SK-N-SH (cell line): ENCODE measurements around the gene TBC1D16. TPM values are rescaled to one million over a fixed set of nuclear protein-coding genes. Genes with fewer than 3 reads are reported as not detected.

ENCODE experiments used
- CTCF ChIA-PET: fragments of 300-600, 350-600 bp; formaldehyde crosslinking; extraction: SDS; loops from one replicate; lab custom pipeline; 2021; lab: Yijun Ruan, JAX
- POLR2A ChIA-PET: fragments of 350-600 bp; sonication (Branson Sonifier 250); formaldehyde crosslinking; extraction: SDS; loops from one replicate; lab custom pipeline; 2020; ENCODE audit warnings: antibody characterized with exemption, inconsistent platforms; lab: Yijun Ruan, JAX
- DNase-seq: peaks from one replicate; pipeline ENCODE4 v3.0.0; 2012
- H2AFZ ChIP-seq: fragments of 200-600 bp; sonication (generic); 2 replicates; pipeline ENCODE4 v1.8.1; 2016; ENCODE audit warnings: antibody characterized with exemption, mild to moderate bottlenecking, low read depth
- H3F3A ChIP-seq: fragments of 200-600 bp; sonication (generic); replicated peaks from 2 replicates; pipeline ENCODE3; 2016; ENCODE audit warnings: antibody characterized with exemption, mild to moderate bottlenecking; ENCODE audit not compliant: insufficient read depth
- H3K27ac ChIP-seq, 2 experiments: fragments of 200-500 bp in 1 of 2; fragments of 200-600 bp in 1 of 2; sonication (Bioruptor generic) in 1 of 2; sonication (generic), shearing (Covaris generic) in 1 of 2; 2 replicates each; pipeline versions ENCODE4 v1.5.1 to v1.6.1; 2014 to 2016; ENCODE audit warnings: low read depth in 2 of 2, inconsistent platforms in 1 of 2, low read length in 1 of 2, mild to moderate bottlenecking in 1 of 2, mixed read lengths in 1 of 2
- H3K27me3 ChIP-seq: fragments of 200-600 bp; sonication (generic), shearing (Covaris generic); 2 replicates; pipeline ENCODE4 v1.6.1; 2016; ENCODE audit warnings: mixed run types; ENCODE audit not compliant: insufficient read depth
- H3K36me3 ChIP-seq, 2 experiments: fragments of 200-500 bp in 1 of 2; fragments of 200-600 bp in 1 of 2; sonication (Bioruptor generic) in 1 of 2; sonication (generic) in 1 of 2; replicated peaks in 1 of 2; 2 replicates each; pipeline versions ENCODE3 to v1.5.1; 2014 to 2016; ENCODE audit warnings: low read length in 1 of 2, mild to moderate bottlenecking in 1 of 2; ENCODE audit not compliant: insufficient read depth in 2 of 2, control insufficient read depth in 1 of 2
- H3K4me1 ChIP-seq, 2 experiments: fragments of 200-500 bp in 1 of 2; fragments of 200-600 bp in 1 of 2; sonication (Bioruptor generic) in 1 of 2; sonication (generic), shearing (Covaris generic) in 1 of 2; 2 replicates each; pipeline versions ENCODE4 v1.5.1 to v1.6.1; 2014 to 2016; ENCODE audit warnings: low read depth in 1 of 2, low read length in 1 of 2, mixed run types in 1 of 2; ENCODE audit not compliant: insufficient read depth in 2 of 2, control insufficient read depth in 1 of 2
- H3K4me2 ChIP-seq: fragments of 200-600 bp; sonication (generic), shearing (Covaris generic); 2 replicates; pipeline ENCODE4 v1.6.1; 2017; ENCODE audit warnings: mixed run types
- H3K4me3 ChIP-seq, 2 experiments: fragments of 200-500 bp in 1 of 2; fragments of 200-600 bp in 1 of 2; sonication (Bioruptor generic) in 1 of 2; sonication (generic), shearing (Covaris generic) in 1 of 2; 2 replicates each; pipeline versions ENCODE4 v1.5.1 to v1.8.1; 2014 to 2016; ENCODE audit warnings: low read depth in 2 of 2, inconsistent platforms in 1 of 2, low read length in 1 of 2, mild to moderate bottlenecking in 1 of 2, mixed read lengths in 1 of 2, moderate library complexity in 1 of 2
- H3K79me2 ChIP-seq: fragments of 200-600 bp; sonication (generic); 2 replicates; pipeline ENCODE4 v1.8.1; 2017; ENCODE audit warnings: mild to moderate bottlenecking; ENCODE audit not compliant: insufficient read depth
- H3K9ac ChIP-seq: fragments of 200-600 bp; sonication (generic); 2 replicates; pipeline ENCODE4 v1.6.1; 2017; ENCODE audit warnings: mixed run types
- H3K9me2 ChIP-seq: fragments of 200-600 bp; sonication (generic); 2 replicates; pipeline ENCODE4 v1.6.1; 2017; ENCODE audit warnings: mixed run types
- H3K9me3 ChIP-seq: fragments of 200-600 bp; sonication (generic); 2 replicates; pipeline ENCODE4 v1.6.1; 2017; ENCODE audit warnings: mixed run types, mild to moderate bottlenecking, moderate library complexity
- H4K20me1 ChIP-seq: fragments of 200-600 bp; sonication (generic); 2 replicates; pipeline ENCODE4 v1.6.1; 2017; ENCODE audit warnings: mild to moderate bottlenecking, mixed run types; ENCODE audit not compliant: insufficient read depth
- ELF1 ChIP-seq: IDR thresholded peaks from 2 replicates; pipeline ENCODE4 v1.4.0; 2012
- EP300 ChIP-seq, 2 experiments: IDR thresholded peaks; 2 replicates each; pipeline versions ENCODE4 v1.4.0 to v1.6.1; 2012; ENCODE audit warnings: borderline replicate concordance in 1 of 2, low read depth in 1 of 2, low read length in 1 of 2
- FOXJ3 ChIP-seq: sonication (generic); formaldehyde crosslinking; IDR thresholded peaks from 2 replicates; pipeline ENCODE4 v1.5.1; 2020; ENCODE audit warnings: mild to moderate bottlenecking, missing genetic modification reagents
- GATA2 ChIP-seq: sonication (generic); formaldehyde crosslinking; IDR thresholded peaks from 2 replicates; pipeline ENCODE4 v1.5.0; 2020; ENCODE audit warnings: mild to moderate bottlenecking, missing genetic modification reagents
- IRF3 ChIP-seq: fragments of 150-350 bp; IDR thresholded peaks from 2 replicates; pipeline ENCODE4 v1.6.1; 2016; ENCODE audit warnings: mild to moderate bottlenecking, low read depth, low read length
- MAX ChIP-seq: IDR thresholded peaks from 2 replicates; pipeline ENCODE4 v1.4.0; 2012; ENCODE audit warnings: low read depth
- NFIC ChIP-seq: IDR thresholded peaks from 2 replicates; pipeline ENCODE4 v1.4.0; 2012; ENCODE audit warnings: borderline replicate concordance
- NRF1 ChIP-seq: IDR thresholded peaks from 2 replicates; pipeline ENCODE4 v1.6.1; 2012; ENCODE audit warnings: low read depth, mild to moderate bottlenecking, low read length
- RCOR1 ChIP-seq: fragments of 150-350 bp; IDR thresholded peaks from 2 replicates; pipeline ENCODE4 v1.6.1; 2017; ENCODE audit warnings: antibody characterized with exemption, low read length
- REST ChIP-seq: IDR thresholded peaks from 2 replicates; pipeline ENCODE4 v1.6.1; 2012; ENCODE audit warnings: mild to moderate bottlenecking, low read depth, low read length, moderate library complexity
- RFX5 ChIP-seq: IDR thresholded peaks from 2 replicates; pipeline ENCODE4 v1.6.1; 2012; ENCODE audit warnings: mild to moderate bottlenecking, improper control_type of control experiment, low read length
- RXRA ChIP-seq: IDR thresholded peaks from 2 replicates; pipeline ENCODE4 v1.4.0; 2012; ENCODE audit warnings: low read depth, mild to moderate bottlenecking, borderline replicate concordance
- SIN3A ChIP-seq: IDR thresholded peaks from 2 replicates; pipeline ENCODE4 v1.6.1; 2012; ENCODE audit warnings: low read depth, mild to moderate bottlenecking, low read length, moderate library complexity, borderline replicate concordance
- TAF1 ChIP-seq: IDR thresholded peaks from 2 replicates; pipeline ENCODE4 v1.6.1; 2012; ENCODE audit warnings: low read depth, mild to moderate bottlenecking, low read length, moderate library complexity, borderline replicate concordance
- TCF12 ChIP-seq: IDR thresholded peaks from 2 replicates; pipeline ENCODE4 v1.4.0; 2012
- TEAD4 ChIP-seq: IDR thresholded peaks from 2 replicates; pipeline ENCODE4 v1.4.0; 2012; ENCODE audit warnings: mild to moderate bottlenecking, borderline replicate concordance; ENCODE audit not compliant: insufficient read depth
- USF1 ChIP-seq: IDR thresholded peaks from 2 replicates; pipeline ENCODE4 v1.4.0; 2012; ENCODE audit warnings: low read depth, borderline replicate concordance
- USF2 ChIP-seq: fragments of 150-350 bp; IDR thresholded peaks from 2 replicates; pipeline ENCODE4 v1.6.1; 2017; ENCODE audit warnings: antibody characterized with exemption, low read length, low read depth, borderline replicate concordance
- YY1 ChIP-seq: IDR thresholded peaks from 2 replicates; pipeline ENCODE4 v1.4.0; 2012; ENCODE audit warnings: low read depth, mild to moderate bottlenecking
- ZBTB33 ChIP-seq: IDR thresholded peaks from 2 replicates; pipeline ENCODE4 v1.4.0; 2012; ENCODE audit warnings: low read depth, borderline replicate concordance
- WGBS: methylation state at CpG from one replicate; pipeline ENCODE4 v1.1.6; 2017; ENCODE audit warnings: low lambda C conversion rate; 5-methylcytosine and 5-hydroxymethylcytosine counted together
- polyA plus RNA-seq, 3 experiments: library from polyadenylated mRNA; depleted of rRNA; stranded (reverse); fragments of >200 nt; gene quantifications; 2 replicates each; pipeline ENCODE4 v1.2.3, GENCODE V29; 2012

TBC1D16 gene
- 14.5 and 15.3 TPM in 2 replicates for polyA plus RNA-seq (2012; rRNA removed)
- 7.9 and 13.0 TPM in 2 replicates for polyA plus RNA-seq (2012; cell fraction: cytosol; rRNA removed)
- polyA plus RNA-seq (2012; cell fraction: nucleus; rRNA removed), result 22.6 and 24.9 TPM in 2 replicates

- H3K9ac ChIP-seq, result peak within 1 kb of the TSS; percentile 99
- H3K9me3 ChIP-seq, result no peaks in the 10 kb centered on the region
- peaks cover 3 to 34% of the 10 kb centered on the region in 2 experiments; a peak in 2 of 4 replicates for H3K4me1 ChIP-seq
- peaks cover 54% of the 10 kb centered on the region for H3K79me2 ChIP-seq
- peak within 1 kb of the TSS; percentile 82 to 100 for H3K4me3 ChIP-seq
- peak within 1 kb of the TSS; percentile 100 for H3K4me2 ChIP-seq
- peaks cover 8 to 13% of the 10 kb centered on the region in 2 experiments for H3K36me3 ChIP-seq
- H3F3A ChIP-seq, result peaks cover 13% of the 10 kb centered on the region
- H3K27ac ChIP-seq, result peak within 1 kb of the TSS; percentile 91 to 96
- CTCF ChIA-PET, result interaction anchor here (3.0 to 3.8 kb wide), 2 partner anchors 13 to 27 kb away, joined by 15 to 16 read pairs; no protein-coding TSS in a partner anchor
- POLR2A ChIA-PET, result interaction anchor here (1.3 kb wide), 1 partner anchor 9 kb away, joined by 3 read pairs; no protein-coding TSS in a partner anchor
- no peak for DNase-seq
- no peaks in the 10 kb centered on the region for H3K9me2 ChIP-seq
- no peaks in the 10 kb centered on the region for H3K27me3 ChIP-seq
- no CpG with 5 or more reads among the region's 46 CpGs for WGBS
- H2AFZ ChIP-seq, result peak within 1 kb of the TSS; percentile 91
- H4K20me1 ChIP-seq, result peaks cover 34% of the 10 kb centered on the region
- no peak for TF ChIP-seq TCF12
- no peak for TF ChIP-seq USF2
- no peak for TF ChIP-seq ZBTB33
- TF ChIP-seq ELF1, result no peak
- no peak for TF ChIP-seq TEAD4
- TF ChIP-seq NFIC, result no peak
- no peak for TF ChIP-seq SIN3A
- no peak for TF ChIP-seq RCOR1
- TF ChIP-seq YY1, result no peak
- TF ChIP-seq EP300 (IDR thresholded peaks at IDR 0.05; ENCODE audit: borderline replicate concordance in 1 of 2, low read depth in 1 of 2, low read length in 1 of 2), result no peak
- TF ChIP-seq GATA2 (CRISPR knock-in tag), result no peak
- TF ChIP-seq RXRA, result no peak
- TF ChIP-seq FOXJ3 (CRISPR knock-in tag), result no peak
- TF ChIP-seq TAF1, result no peak
Observed at GRCh38 chr17:80035687-80035936, at the start of gene TBC1D16. Gene TBC1D16 (minus strand): TSS chr17:80035872. CDS start chr17:80013547, 22,325 bp downstream.

- H3K9ac ChIP-seq, result no peak overlapping the region
- no peak overlapping the region for H2AFZ ChIP-seq
- DNase-seq, result no peak
- no peaks in the 10 kb centered on the region for H3K36me3 ChIP-seq
- H3K4me1 ChIP-seq, result peaks cover 0 to 6% of the 10 kb centered on the region in 2 experiments; a peak in 1 of 4 replicates
- H3K4me3 ChIP-seq, result no peak overlapping the region
- H3K27ac ChIP-seq, result no peak overlapping the region
- H3K79me2 ChIP-seq, result no peaks in the 10 kb centered on the region
- no peaks in the 10 kb centered on the region for H4K20me1 ChIP-seq
- H3K27me3 ChIP-seq, result no peaks in the 10 kb centered on the region
- no peaks in the 10 kb centered on the region for H3F3A ChIP-seq
- ChIA-PET CTCF (interaction anchor here (1.6 to 4.7 kb wide), 3 partner anchors 9 to 17 kb away, joined by 14 to 86 read pairs (median 36); partner anchors contain the start of gene GAA), POLR2A (interaction anchor here (1.2 kb wide), 1 partner anchor 17 kb away, joined by 5 read pairs; the partner anchor contains the start of gene GAA)
- no peak overlapping the region for H3K4me2 ChIP-seq
- TF ChIP-seq RFX5 (no peak), FOXJ3 (CRISPR knock-in tag) (no peak), IRF3 (no peak), REST (no peak), MAX (no peak), EP300 (IDR thresholded peaks at IDR 0.05; ENCODE audit: borderline replicate concordance in 1 of 2, low read depth in 1 of 2, low read length in 1 of 2) (no peak), YY1 (no peak), USF1 (no peak), NRF1 (no peak)
- no peaks in the 10 kb centered on the region for H3K9me3 ChIP-seq
- WGBS, result 94% methylated on average over 12 of the region's 15 CpGs
- no peaks in the 10 kb centered on the region for H3K9me2 ChIP-seq
Observed at GRCh38 chr17:80084773-80085172, 49.1 kb upstream of the TBC1D16 start.
